ENCODE results near the gene PRKN.

DNA sequence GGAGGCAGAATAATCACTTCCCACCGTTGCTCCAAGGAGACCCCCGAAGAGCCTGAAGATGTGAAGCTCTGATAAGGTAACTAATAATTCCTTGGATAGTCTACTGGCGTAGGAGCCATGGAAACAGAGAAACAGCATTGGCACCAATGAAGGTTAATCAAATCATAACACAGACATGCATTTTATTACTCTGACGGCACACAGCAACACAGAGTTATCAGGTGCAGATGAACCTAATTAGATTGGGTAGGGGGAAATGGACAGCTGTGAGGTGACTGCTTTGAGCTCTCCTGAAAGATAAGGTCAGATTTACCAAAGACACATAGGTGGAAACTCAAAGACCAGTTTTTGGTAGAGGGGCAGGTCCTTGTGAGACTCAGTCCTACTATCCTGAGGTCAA is 909.7 kb downstream of the PRKN start:
- TF ChIP-seq, protein P1, sequence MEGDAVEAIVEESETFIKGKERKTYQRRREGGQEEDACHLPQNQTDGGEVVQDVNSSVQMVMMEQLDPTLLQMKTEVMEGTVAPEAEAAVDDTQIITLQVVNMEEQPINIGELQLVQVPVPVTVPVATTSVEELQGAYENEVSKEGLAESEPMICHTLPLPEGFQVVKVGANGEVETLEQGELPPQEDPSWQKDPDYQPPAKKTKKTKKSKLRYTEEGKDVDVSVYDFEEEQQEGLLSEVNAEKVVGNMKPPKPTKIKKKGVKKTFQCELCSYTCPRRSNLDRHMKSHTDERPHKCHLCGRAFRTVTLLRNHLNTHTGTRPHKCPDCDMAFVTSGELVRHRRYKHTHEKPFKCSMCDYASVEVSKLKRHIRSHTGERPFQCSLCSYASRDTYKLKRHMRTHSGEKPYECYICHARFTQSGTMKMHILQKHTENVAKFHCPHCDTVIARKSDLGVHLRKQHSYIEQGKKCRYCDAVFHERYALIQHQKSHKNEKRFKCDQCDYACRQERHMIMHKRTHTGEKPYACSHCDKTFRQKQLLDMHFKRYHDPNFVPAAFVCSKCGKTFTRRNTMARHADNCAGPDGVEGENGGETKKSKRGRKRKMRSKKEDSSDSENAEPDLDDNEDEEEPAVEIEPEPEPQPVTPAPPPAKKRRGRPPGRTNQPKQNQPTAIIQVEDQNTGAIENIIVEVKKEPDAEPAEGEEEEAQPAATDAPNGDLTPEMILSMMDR (IDR thresholded peaks at IDR 0.05; ENCODE audit: poor library complexity), result no peak
- TF ChIP-seq EZH2 (IDR thresholded peaks at IDR 0.05; ENCODE audit: borderline replicate concordance) (no peak), EZH2phosphoT487 (IDR thresholded peaks at IDR 0.05; ENCODE audit: low read depth, severe bottlenecking, unreplicated experiment) (no peak)
